Smooth muscle cell of the brain vasculature (primary cell): ENCODE data around the gene DCP2.

ENCODE experiments used
- DNase-seq: peaks from one replicate; pipeline ENCODE4 v3.0.0-alpha.2; 2012; ENCODE audit warnings: low read depth, low spot score

DCP2 gene

GRCh38 chr5:113065626-113066025 lies 89.0 kb downstream of the DCP2 start:
- no peak for DNase-seq

- DNase-seq, result no peak
These were observed 91.2 kb downstream of the DCP2 start for GRCh38 chr5:113067635-113068344.

GRCh38 chr5:113068559-113068958 lies 92.0 kb downstream of the DCP2 start:
- DNase-seq, result no peak
